ENCODE results near the gene MRI1. TPM values are rescaled to one million over a fixed set of nuclear protein-coding genes. Genes with fewer than 3 reads are reported as not detected.

Gene MRI1
- total RNA-seq, 1 experiment from 2014 or later: 29.9 TPM

DNA sequence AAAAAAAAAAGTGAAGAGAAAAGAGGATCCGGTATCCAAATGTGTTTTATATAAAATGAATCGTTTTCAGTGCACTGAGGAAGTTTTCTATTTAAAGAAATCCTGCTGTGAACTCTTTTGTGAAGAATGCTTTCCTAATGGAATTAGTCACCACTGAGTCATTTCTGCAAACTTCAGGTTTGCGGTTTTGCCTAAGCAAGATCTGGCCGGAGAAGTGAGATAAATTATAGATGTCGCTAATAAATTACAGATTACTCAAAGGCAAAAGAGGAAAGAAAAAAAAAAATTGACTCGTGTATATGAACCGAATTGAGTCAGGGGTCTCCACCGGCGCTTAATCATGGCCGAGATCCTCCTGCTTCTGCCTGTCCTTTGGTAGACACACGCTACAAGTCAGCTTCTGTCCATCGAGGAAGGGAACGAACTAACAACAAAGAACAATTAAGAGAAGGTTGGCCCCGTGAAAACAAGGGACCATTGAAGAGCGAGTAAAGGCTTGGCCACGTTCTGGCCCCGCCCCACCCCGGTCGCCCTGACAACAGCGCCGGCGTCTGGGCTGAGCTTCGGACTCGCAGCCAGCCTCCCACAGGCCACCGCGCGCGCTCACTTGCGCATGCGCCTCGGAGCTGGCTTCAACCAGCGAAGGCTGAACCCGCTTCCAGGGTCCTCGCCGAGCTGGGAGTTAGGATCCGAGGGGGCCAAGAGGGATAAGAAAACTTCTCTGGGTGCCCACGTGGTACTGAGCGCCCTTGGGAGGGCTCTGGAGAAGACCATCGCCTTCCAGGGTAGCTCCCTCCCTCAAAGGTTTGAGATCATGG lies 33.0 kb upstream of the MRI1 start:
- POLR2A ChIA-PET: interaction anchor here (0.6 to 1.3 kb wide), 4 partner anchors 16 to 86 kb away, joined by 3 to 6 read pairs (median 4); a partner anchor contains a TSS
- ATAC-seq: peak; percentile 100
- Mint-ChIP-seq H3K27me3 (ENCODE audit: low read depth) (no peaks in the 10 kb centered on the region; the same call in 1 of the 2 replicates), H3K4me3 (peak overlapping the region; percentile 62), H3K27ac (peak overlapping the region; percentile 91), H3K36me3 (no peaks in the 10 kb centered on the region), H3K9me3 (no peaks in the 10 kb centered on the region), H3K4me1 (peaks cover 12% of the 10 kb centered on the region)
- CTCF ChIA-PET: interaction anchor here (0.6 to 1.9 kb wide), 12 partner anchors 10 to 536 kb away, joined by 3 to 32 read pairs (median 4); partner anchors contain the start of gene IL27RA
- peak; percentile 95 for DNase-seq (ENCODE audit: low spot score)
- TF ChIP-seq NR3C1 (CRISPR knock-in tag; conservative IDR thresholded peaks at IDR 0.05; ENCODE audit: low read depth) (no peak), JAZF1 (CRISPR knock-in tag; IDR thresholded peaks at IDR 0.05) (no peak), ATF1 (CRISPR knock-in tag; IDR thresholded peaks at IDR 0.05) (no peak), NFE2L1 (CRISPR knock-in tag; IDR thresholded peaks at IDR 0.05) (no peak), EMX1 (CRISPR knock-in tag; IDR thresholded peaks at IDR 0.05) (no peak), ZNF317 (CRISPR knock-in tag; IDR thresholded peaks at IDR 0.05; ENCODE audit: borderline replicate concordance, low read depth) (no peak), ZNF138 (CRISPR knock-in tag; conservative IDR thresholded peaks at IDR 0.05) (no peak), FOXP1 (CRISPR knock-in tag; IDR thresholded peaks at IDR 0.05; ENCODE audit: borderline replicate concordance) (no peak), HMGA2 (CRISPR knock-in tag; IDR thresholded peaks at IDR 0.05) (no peak), ZNF671 (CRISPR knock-in tag; IDR thresholded peaks at IDR 0.05) (no peak), TEAD1 (CRISPR knock-in tag; IDR thresholded peaks at IDR 0.05) (no peak), ZNF263 (CRISPR knock-in tag; IDR thresholded peaks at IDR 0.05; ENCODE audit: low read depth) (no peak), MYBL2 (CRISPR knock-in tag; IDR thresholded peaks at IDR 0.05) (no peak), KAT7 (CRISPR knock-in tag; IDR thresholded peaks at IDR 0.05; ENCODE audit: borderline replicate concordance) (no peak)
- TF ChIP-seq, protein P1, sequence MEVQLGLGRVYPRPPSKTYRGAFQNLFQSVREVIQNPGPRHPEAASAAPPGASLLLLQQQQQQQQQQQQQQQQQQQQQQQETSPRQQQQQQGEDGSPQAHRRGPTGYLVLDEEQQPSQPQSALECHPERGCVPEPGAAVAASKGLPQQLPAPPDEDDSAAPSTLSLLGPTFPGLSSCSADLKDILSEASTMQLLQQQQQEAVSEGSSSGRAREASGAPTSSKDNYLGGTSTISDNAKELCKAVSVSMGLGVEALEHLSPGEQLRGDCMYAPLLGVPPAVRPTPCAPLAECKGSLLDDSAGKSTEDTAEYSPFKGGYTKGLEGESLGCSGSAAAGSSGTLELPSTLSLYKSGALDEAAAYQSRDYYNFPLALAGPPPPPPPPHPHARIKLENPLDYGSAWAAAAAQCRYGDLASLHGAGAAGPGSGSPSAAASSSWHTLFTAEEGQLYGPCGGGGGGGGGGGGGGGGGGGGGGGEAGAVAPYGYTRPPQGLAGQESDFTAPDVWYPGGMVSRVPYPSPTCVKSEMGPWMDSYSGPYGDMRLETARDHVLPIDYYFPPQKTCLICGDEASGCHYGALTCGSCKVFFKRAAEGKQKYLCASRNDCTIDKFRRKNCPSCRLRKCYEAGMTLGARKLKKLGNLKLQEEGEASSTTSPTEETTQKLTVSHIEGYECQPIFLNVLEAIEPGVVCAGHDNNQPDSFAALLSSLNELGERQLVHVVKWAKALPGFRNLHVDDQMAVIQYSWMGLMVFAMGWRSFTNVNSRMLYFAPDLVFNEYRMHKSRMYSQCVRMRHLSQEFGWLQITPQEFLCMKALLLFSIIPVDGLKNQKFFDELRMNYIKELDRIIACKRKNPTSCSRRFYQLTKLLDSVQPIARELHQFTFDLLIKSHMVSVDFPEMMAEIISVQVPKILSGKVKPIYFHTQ (CRISPR knock-in tag; IDR thresholded peaks at IDR 0.05): no peak
- TF ChIP-seq, protein P2, sequence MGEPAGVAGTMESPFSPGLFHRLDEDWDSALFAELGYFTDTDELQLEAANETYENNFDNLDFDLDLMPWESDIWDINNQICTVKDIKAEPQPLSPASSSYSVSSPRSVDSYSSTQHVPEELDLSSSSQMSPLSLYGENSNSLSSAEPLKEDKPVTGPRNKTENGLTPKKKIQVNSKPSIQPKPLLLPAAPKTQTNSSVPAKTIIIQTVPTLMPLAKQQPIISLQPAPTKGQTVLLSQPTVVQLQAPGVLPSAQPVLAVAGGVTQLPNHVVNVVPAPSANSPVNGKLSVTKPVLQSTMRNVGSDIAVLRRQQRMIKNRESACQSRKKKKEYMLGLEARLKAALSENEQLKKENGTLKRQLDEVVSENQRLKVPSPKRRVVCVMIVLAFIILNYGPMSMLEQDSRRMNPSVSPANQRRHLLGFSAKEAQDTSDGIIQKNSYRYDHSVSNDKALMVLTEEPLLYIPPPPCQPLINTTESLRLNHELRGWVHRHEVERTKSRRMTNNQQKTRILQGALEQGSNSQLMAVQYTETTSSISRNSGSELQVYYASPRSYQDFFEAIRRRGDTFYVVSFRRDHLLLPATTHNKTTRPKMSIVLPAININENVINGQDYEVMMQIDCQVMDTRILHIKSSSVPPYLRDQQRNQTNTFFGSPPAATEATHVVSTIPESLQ (CRISPR knock-in tag; IDR thresholded peaks at IDR 0.05): no peak
- TF ChIP-seq, protein P3, sequence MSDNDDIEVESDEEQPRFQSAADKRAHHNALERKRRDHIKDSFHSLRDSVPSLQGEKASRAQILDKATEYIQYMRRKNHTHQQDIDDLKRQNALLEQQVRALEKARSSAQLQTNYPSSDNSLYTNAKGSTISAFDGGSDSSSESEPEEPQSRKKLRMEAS (CRISPR knock-in tag; IDR thresholded peaks at IDR 0.05): peak; percentile 83
- TF ChIP-seq, protein P4, sequence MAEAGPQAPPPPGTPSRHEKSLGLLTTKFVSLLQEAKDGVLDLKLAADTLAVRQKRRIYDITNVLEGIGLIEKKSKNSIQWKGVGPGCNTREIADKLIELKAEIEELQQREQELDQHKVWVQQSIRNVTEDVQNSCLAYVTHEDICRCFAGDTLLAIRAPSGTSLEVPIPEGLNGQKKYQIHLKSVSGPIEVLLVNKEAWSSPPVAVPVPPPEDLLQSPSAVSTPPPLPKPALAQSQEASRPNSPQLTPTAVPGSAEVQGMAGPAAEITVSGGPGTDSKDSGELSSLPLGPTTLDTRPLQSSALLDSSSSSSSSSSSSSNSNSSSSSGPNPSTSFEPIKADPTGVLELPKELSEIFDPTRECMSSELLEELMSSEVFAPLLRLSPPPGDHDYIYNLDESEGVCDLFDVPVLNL (CRISPR knock-in tag; IDR thresholded peaks at IDR 0.05; ENCODE audit: borderline replicate concordance, low read depth): no peak
- TF ChIP-seq, protein P5, sequence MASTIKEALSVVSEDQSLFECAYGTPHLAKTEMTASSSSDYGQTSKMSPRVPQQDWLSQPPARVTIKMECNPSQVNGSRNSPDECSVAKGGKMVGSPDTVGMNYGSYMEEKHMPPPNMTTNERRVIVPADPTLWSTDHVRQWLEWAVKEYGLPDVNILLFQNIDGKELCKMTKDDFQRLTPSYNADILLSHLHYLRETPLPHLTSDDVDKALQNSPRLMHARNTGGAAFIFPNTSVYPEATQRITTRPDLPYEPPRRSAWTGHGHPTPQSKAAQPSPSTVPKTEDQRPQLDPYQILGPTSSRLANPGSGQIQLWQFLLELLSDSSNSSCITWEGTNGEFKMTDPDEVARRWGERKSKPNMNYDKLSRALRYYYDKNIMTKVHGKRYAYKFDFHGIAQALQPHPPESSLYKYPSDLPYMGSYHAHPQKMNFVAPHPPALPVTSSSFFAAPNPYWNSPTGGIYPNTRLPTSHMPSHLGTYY (CRISPR knock-in tag; IDR thresholded peaks at IDR 0.05): no peak
- TF ChIP-seq, protein P6, sequence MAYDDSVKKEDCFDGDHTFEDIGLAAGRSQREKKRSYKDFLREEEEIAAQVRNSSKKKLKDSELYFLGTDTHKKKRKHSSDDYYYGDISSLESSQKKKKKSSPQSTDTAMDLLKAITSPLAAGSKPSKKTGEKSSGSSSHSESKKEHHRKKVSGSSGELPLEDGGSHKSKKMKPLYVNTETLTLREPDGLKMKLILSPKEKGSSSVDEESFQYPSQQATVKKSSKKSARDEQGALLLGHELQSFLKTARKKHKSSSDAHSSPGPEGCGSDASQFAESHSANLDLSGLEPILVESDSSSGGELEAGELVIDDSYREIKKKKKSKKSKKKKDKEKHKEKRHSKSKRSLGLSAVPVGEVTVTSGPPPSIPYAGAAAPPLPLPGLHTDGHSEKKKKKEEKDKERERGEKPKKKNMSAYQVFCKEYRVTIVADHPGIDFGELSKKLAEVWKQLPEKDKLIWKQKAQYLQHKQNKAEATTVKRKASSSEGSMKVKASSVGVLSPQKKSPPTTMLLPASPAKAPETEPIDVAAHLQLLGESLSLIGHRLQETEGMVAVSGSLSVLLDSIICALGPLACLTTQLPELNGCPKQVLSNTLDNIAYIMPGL (CRISPR knock-in tag; IDR thresholded peaks at IDR 0.05): 0 out of 2 replicates have a peak, but pooled peaks have one; percentile 15
- TF ChIP-seq, protein P7, sequence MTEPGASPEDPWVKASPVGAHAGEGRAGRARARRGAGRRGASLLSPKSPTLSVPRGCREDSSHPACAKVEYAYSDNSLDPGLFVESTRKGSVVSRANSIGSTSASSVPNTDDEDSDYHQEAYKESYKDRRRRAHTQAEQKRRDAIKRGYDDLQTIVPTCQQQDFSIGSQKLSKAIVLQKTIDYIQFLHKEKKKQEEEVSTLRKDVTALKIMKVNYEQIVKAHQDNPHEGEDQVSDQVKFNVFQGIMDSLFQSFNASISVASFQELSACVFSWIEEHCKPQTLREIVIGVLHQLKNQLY (CRISPR knock-in tag; IDR thresholded peaks at IDR 0.05): no peak
- TF ChIP-seq, protein P8, sequence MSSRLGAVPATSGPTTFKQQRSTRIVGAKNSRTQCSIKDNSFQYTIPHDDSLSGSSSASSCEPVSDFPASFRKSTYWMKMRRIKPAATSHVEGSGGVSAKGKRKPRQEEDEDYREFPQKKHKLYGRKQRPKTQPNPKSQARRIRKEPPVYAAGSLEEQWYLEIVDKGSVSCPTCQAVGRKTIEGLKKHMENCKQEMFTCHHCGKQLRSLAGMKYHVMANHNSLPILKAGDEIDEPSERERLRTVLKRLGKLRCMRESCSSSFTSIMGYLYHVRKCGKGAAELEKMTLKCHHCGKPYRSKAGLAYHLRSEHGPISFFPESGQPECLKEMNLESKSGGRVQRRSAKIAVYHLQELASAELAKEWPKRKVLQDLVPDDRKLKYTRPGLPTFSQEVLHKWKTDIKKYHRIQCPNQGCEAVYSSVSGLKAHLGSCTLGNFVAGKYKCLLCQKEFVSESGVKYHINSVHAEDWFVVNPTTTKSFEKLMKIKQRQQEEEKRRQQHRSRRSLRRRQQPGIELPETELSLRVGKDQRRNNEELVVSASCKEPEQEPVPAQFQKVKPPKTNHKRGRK (CRISPR knock-in tag; IDR thresholded peaks at IDR 0.05; ENCODE audit: borderline replicate concordance): no peak
- TF ChIP-seq, protein P9, sequence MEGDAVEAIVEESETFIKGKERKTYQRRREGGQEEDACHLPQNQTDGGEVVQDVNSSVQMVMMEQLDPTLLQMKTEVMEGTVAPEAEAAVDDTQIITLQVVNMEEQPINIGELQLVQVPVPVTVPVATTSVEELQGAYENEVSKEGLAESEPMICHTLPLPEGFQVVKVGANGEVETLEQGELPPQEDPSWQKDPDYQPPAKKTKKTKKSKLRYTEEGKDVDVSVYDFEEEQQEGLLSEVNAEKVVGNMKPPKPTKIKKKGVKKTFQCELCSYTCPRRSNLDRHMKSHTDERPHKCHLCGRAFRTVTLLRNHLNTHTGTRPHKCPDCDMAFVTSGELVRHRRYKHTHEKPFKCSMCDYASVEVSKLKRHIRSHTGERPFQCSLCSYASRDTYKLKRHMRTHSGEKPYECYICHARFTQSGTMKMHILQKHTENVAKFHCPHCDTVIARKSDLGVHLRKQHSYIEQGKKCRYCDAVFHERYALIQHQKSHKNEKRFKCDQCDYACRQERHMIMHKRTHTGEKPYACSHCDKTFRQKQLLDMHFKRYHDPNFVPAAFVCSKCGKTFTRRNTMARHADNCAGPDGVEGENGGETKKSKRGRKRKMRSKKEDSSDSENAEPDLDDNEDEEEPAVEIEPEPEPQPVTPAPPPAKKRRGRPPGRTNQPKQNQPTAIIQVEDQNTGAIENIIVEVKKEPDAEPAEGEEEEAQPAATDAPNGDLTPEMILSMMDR (IDR thresholded peaks at IDR 0.05): no peak
